ENCODE results near the gene ASAP2.

Gene ASAP2

GRCh38 chr2:9276074-9276473 is 69.5 kb downstream of the ASAP2 start:
- H3K4me3 ChIP-seq (ENCODE audit: control insufficient read depth, low read depth, low read length): no peak overlapping the region
- TF ChIP-seq, protein P1, sequence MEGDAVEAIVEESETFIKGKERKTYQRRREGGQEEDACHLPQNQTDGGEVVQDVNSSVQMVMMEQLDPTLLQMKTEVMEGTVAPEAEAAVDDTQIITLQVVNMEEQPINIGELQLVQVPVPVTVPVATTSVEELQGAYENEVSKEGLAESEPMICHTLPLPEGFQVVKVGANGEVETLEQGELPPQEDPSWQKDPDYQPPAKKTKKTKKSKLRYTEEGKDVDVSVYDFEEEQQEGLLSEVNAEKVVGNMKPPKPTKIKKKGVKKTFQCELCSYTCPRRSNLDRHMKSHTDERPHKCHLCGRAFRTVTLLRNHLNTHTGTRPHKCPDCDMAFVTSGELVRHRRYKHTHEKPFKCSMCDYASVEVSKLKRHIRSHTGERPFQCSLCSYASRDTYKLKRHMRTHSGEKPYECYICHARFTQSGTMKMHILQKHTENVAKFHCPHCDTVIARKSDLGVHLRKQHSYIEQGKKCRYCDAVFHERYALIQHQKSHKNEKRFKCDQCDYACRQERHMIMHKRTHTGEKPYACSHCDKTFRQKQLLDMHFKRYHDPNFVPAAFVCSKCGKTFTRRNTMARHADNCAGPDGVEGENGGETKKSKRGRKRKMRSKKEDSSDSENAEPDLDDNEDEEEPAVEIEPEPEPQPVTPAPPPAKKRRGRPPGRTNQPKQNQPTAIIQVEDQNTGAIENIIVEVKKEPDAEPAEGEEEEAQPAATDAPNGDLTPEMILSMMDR (IDR thresholded peaks at IDR 0.05; ENCODE audit: control insufficient read depth, insufficient read depth, low read depth, low read length, missing control alignments): no peak
- no peak for DNase-seq (ENCODE audit: low read depth)

- no peak overlapping the region for H3K4me3 ChIP-seq (ENCODE audit: control insufficient read depth, low read depth, low read length)
- DNase-seq (ENCODE audit: low read depth): no peak
- TF ChIP-seq, protein P1 (IDR thresholded peaks at IDR 0.05; ENCODE audit: control insufficient read depth, insufficient read depth, low read depth, low read length, missing control alignments): no peak
These were observed 70.4 kb downstream of the ASAP2 start for GRCh38 chr2:9276901-9277451.

GRCh38 chr2:9278439-9278838 is 71.8 kb downstream of the ASAP2 start:
- H3K4me3 ChIP-seq (ENCODE audit: control insufficient read depth, low read depth, low read length): no peak overlapping the region
- TF ChIP-seq, protein P1 (IDR thresholded peaks at IDR 0.05; ENCODE audit: control insufficient read depth, insufficient read depth, low read depth, low read length, missing control alignments): no peak
- DNase-seq (ENCODE audit: low read depth): no peak

DNA sequence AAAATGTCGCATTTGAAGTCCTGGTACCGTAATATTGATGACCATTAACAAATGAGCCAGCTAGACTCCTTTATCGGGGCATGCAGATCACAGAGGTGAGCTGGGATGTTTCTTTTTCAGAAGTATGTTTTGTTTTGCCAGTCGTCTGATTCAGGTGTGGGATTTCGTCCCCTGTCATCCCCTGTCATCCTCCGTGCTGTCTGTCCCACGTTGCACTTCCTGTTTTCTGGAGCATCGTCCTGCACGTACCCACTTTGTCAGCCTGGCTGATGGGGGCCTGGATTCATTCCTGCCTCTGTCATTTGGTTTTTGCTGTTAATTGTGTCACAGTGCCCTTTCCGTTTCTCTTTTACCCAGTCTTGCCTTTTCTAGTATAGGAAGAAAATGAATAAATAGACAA is 72.8 kb downstream of the ASAP2 start:
- H3K4me3 ChIP-seq (ENCODE audit: control insufficient read depth, low read depth, low read length): no peak overlapping the region
- TF ChIP-seq, protein P1 (IDR thresholded peaks at IDR 0.05; ENCODE audit: control insufficient read depth, insufficient read depth, low read depth, low read length, missing control alignments): no peak
- no peak for DNase-seq (ENCODE audit: low read depth)

GRCh38 chr2:9280224-9280623 is 73.6 kb downstream of the ASAP2 start:
- no peak for DNase-seq (ENCODE audit: low read depth)
- TF ChIP-seq, protein P1 (IDR thresholded peaks at IDR 0.05; ENCODE audit: control insufficient read depth, insufficient read depth, low read depth, low read length, missing control alignments): no peak
- no peak overlapping the region for H3K4me3 ChIP-seq (ENCODE audit: control insufficient read depth, low read depth, low read length)

DNA sequence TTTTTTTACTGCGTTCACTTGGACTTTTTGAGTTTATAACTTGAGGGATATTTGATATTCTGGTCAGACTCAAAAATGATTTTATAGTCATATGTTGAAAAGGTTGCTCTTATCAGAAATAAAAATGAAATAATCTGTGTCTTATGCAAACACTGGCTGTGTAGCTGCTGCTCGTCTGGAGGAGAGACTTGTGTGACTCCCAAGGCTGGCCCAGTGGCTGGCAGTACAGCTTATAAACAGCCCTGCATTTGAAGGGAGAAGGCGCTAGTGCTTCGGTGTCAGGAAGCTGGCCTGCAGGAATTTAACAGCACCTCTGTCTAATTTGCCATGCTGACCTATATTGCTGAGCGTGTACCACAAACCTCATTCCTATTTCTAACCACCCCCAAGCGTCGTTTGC is 74.5 kb downstream of the ASAP2 start:
- H3K4me3 ChIP-seq (ENCODE audit: control insufficient read depth, low read depth, low read length): no peak overlapping the region
- TF ChIP-seq, protein P1 (IDR thresholded peaks at IDR 0.05; ENCODE audit: control insufficient read depth, insufficient read depth, low read depth, low read length, missing control alignments): no peak
- no peak for DNase-seq (ENCODE audit: low read depth)
